DMS 273 (cell line): ENCODE measurements around the gene ACACB.
A peak's percentile ranks its signal among the peaks of the same experiment; 100 is the strongest.

ENCODE experiments used
- DNase-seq: peaks from one replicate; lab custom pipeline; 2025; ENCODE audit not compliant: unreplicated experiment; lab: John Stamatoyannopoulos, UW

ACACB gene

GRCh38 chr12:109293106-109293505 lies 176.7 kb downstream of the ACACB start:
- no peak for DNase-seq

- DNase-seq = no peak
These were observed 178.0 kb downstream of the ACACB start for GRCh38 chr12:109294286-109294796.

- DNase-seq = no peak
These were observed 179.5 kb downstream of the ACACB start for GRCh38 chr12:109295764-109296425.

- no peak for DNase-seq
These were observed 180.0 kb downstream of the ACACB start for GRCh38 chr12:109296431-109296830.

GRCh38 chr12:109299849-109300248 lies 183.5 kb downstream of the ACACB start:
- DNase-seq = no peak

GRCh38 chr12:109301643-109302168 lies 185.3 kb downstream of the ACACB start:
- DNase-seq = no peak

- DNase-seq = peak; percentile 25
These were observed 186.0 kb downstream of the ACACB start for GRCh38 chr12:109302358-109302757.

GRCh38 chr12:109302770-109303169 lies 186.4 kb downstream of the ACACB start:
- DNase-seq = no peak

- DNase-seq = peak; percentile 55
These were observed 188.1 kb downstream of the ACACB start for GRCh38 chr12:109304485-109304884.

- DNase-seq = no peak
These were observed 189.2 kb downstream of the ACACB start for GRCh38 chr12:109305547-109305946.

- DNase-seq = no peak
These were observed 190.7 kb downstream of the ACACB start for GRCh38 chr12:109307051-109307450.

GRCh38 chr12:109308534-109309380 lies 192.4 kb downstream of the ACACB start, which contains the start of gene FOXN4:
Gene FOXN4, minus strand, starts transcription at chr12:109309284. Its CDS starts 963 bp downstream, at chr12:109308321.
- peak; percentile 62 for DNase-seq

- DNase-seq = peak; percentile 78
These were observed 193.2 kb downstream of the ACACB start for GRCh38 chr12:109309381-109310246.

- DNase-seq = peak; percentile 77
These were observed 194.1 kb downstream of the ACACB start for GRCh38 chr12:109310247-109311125.
